Thyroid gland (tissue), 4 donors: Measurements from ENCODE around the gene CD80. TPM values are rescaled to one million over a fixed set of nuclear protein-coding genes. Genes with fewer than 3 reads are reported as not detected.

ENCODE experiments used
- DNase-seq, 2 donors: peaks; one replicate each; pipeline ENCODE4 v3.0.0-alpha.2; 2019
- H3K27ac ChIP-seq, 3 donors: fragments of 200-600 bp; sonication (generic); 1 replicate in 2 of 3; 2 replicates in 1 of 3; pipeline ENCODE4 v1.5.1; 2016 to 2019; ENCODE audit warnings: mild to moderate bottlenecking in 1 of 3, moderate library complexity in 1 of 3
- H3K27me3 ChIP-seq: fragments of 200-600 bp; sonication (generic); one replicate; pipeline ENCODE4 v1.5.1; 2019
- H3K36me3 ChIP-seq, 2 donors: fragments of 200-600 bp; sonication (generic); one replicate each; pipeline ENCODE4 v1.5.1; 2016 to 2019
- H3K4me1 ChIP-seq, 2 donors: fragments of 200-600 bp; sonication (generic); one replicate each; pipeline ENCODE4 v1.5.1; 2017 to 2019
- H3K4me3 ChIP-seq, 3 donors: fragments of 200-600 bp; sonication (generic); replicated peaks in 1 of 3; 1 replicate in 2 of 3; 2 replicates in 1 of 3; pipeline ENCODE4 v1.5.1; 2016; ENCODE audit warnings: mild to moderate bottlenecking in 1 of 3
- H3K9me3 ChIP-seq: fragments of 200-600 bp; sonication (generic); one replicate; pipeline ENCODE4 v1.5.1; 2017
- CTCF ChIP-seq, 6 experiments: fragments of 200-600 bp in 3 of 6; fragments of 450-650 bp in 3 of 6; sonication (generic) in 3 of 6; IDR thresholded peaks; one replicate each; pipeline ENCODE4 v1.5.1; 2016 to 2019; ENCODE audit warnings: antibody characterized with exemption in 6 of 6, mild to moderate bottlenecking in 2 of 6, inconsistent platforms in 1 of 6, moderate library complexity in 1 of 6
- POLR2A ChIP-seq, 2 donors: fragments of 450-650 bp; IDR thresholded peaks; one replicate each; pipeline ENCODE4 v1.6.1; 2017; ENCODE audit warnings: antibody characterized with exemption in 2 of 2, mild to moderate bottlenecking in 2 of 2, moderate library complexity in 1 of 2
- WGBS, 2 donors: methylation state at CpG; one replicate each; pipeline ENCODE4 v1.1.5; 2017; 5-methylcytosine and 5-hydroxymethylcytosine counted together
- intact Hi-C: fragments of 100-400 bp; cut with DNase I; formaldehyde crosslinking; loops from one replicate; pipeline ENCODE4 v1.15.1; 2023
- total RNA-seq, 4 donors: library from RNA; depleted of rRNA; stranded (reverse); fragments of >200 nt; gene quantifications; one replicate each; pipeline ENCODE4 v1.2.3, GENCODE V29; 2016

The CD80 gene
- total RNA-seq, 4 donors from 2014 or later, result 0.83 to 2.3 (median 1.1) TPM

- DNase-seq, result no peak
- intact Hi-C loops, result no loop called here
- no peaks in the 10 kb centered on the region for H3K4me1 ChIP-seq
- no peaks in the 10 kb centered on the region for H3K36me3 ChIP-seq
- TF ChIP-seq CTCF (IDR thresholded peaks at IDR 0.05) (no peak), POLR2A (IDR thresholded peaks at IDR 0.05) (no peak)
- H3K27ac ChIP-seq, result no peak overlapping the region
- H3K4me3 ChIP-seq, result no peak overlapping the region
- H3K9me3 ChIP-seq, result no peaks in the 10 kb centered on the region
- 91 to 97% methylated on average over 1 of the region's 1 CpG for WGBS, 2 donors
- no peaks in the 10 kb centered on the region for H3K27me3 ChIP-seq
Observed at GRCh38 chr3:119538772-119539171, 20.6 kb downstream of the CD80 start.

GRCh38 chr3:119536757-119537156, 22.7 kb downstream of the CD80 start:
- no peak overlapping the region for H3K4me3 ChIP-seq
- no peak for DNase-seq
- no peaks in the 10 kb centered on the region for H3K27me3 ChIP-seq
- intact Hi-C loops, result no loop called here
- TF ChIP-seq POLR2A (IDR thresholded peaks at IDR 0.05) (no peak), CTCF (IDR thresholded peaks at IDR 0.05) (no peak)
- H3K4me1 ChIP-seq, result no peaks in the 10 kb centered on the region
- no peaks in the 10 kb centered on the region for H3K9me3 ChIP-seq
- 96 to 98% methylated on average over 4 of the region's 4 CpGs for WGBS, 2 donors
- H3K36me3 ChIP-seq, result no peaks in the 10 kb centered on the region
- H3K27ac ChIP-seq, result no peak overlapping the region

GRCh38 chr3:119534296-119534695, 25.1 kb downstream of the CD80 start:
- intact Hi-C loops, result no loop called here
- no peaks in the 10 kb centered on the region for H3K27me3 ChIP-seq
- no peak overlapping the region for H3K27ac ChIP-seq
- H3K4me1 ChIP-seq, result no peaks in the 10 kb centered on the region
- DNase-seq, result no peak
- H3K4me3 ChIP-seq, result no peak overlapping the region
- WGBS, 2 donors, result 91 to 100% methylated on average over 1 of the region's 1 CpG
- TF ChIP-seq POLR2A (IDR thresholded peaks at IDR 0.05) (no peak), CTCF (IDR thresholded peaks at IDR 0.05) (no peak)
- H3K9me3 ChIP-seq, result no peaks in the 10 kb centered on the region
- H3K36me3 ChIP-seq, result no peaks in the 10 kb centered on the region

- Histone ChIP-seq H3K27me3 (no peaks in the 10 kb centered on the region), H3K36me3 (no peaks in the 10 kb centered on the region), H3K4me1 (no peaks in the 10 kb centered on the region), H3K9me3 (no peaks in the 10 kb centered on the region), H3K27ac (no peak overlapping the region), H3K4me3 (no peak overlapping the region)
- WGBS, 2 donors, result 93 to 97% methylated on average over 4 of the region's 4 CpGs
- intact Hi-C loops, result no loop called here
- DNase-seq, result no peak
- no peak for TF ChIP-seq POLR2A (IDR thresholded peaks at IDR 0.05)
- no peak for TF ChIP-seq CTCF (IDR thresholded peaks at IDR 0.05)
Observed at GRCh38 chr3:119531151-119531550, 28.3 kb downstream of the CD80 start.

- H3K36me3 ChIP-seq, result no peaks in the 10 kb centered on the region
- H3K27me3 ChIP-seq, result no peaks in the 10 kb centered on the region
- no peaks in the 10 kb centered on the region for H3K4me1 ChIP-seq
- H3K4me3 ChIP-seq, result no peak overlapping the region
- intact Hi-C loops, result no loop called here
- no peaks in the 10 kb centered on the region for H3K9me3 ChIP-seq
- TF ChIP-seq POLR2A (IDR thresholded peaks at IDR 0.05) (no peak), CTCF (IDR thresholded peaks at IDR 0.05) (no peak)
- H3K27ac ChIP-seq, result no peak overlapping the region
- WGBS, 2 donors, result 86 to 89% methylated on average over 2 of the region's 2 CpGs
- no peak for DNase-seq
Observed at GRCh38 chr3:119530456-119530855, 29.0 kb downstream of the CD80 start.
